Bronchial epithelial cell (primary cell): Measurements from ENCODE around the gene C10orf67. TPM values are rescaled to one million over a fixed set of nuclear protein-coding genes. Genes with fewer than 3 reads are reported as not detected.

Experiments used
- DNase-seq: peaks from one replicate; pipeline ENCODE4 v3.0.0-alpha.2; 2010; ENCODE audit warnings: low read depth
- FAIRE-seq: peaks from 2 replicates; lab custom pipeline; 2011; peaks lifted over from hg19 to GRCh38; lab: Jason Lieb, UNC
- H3K27me3 ChIP-seq: 2 replicates; pipeline ENCODE4 v1.5.1; 2011; ENCODE audit warnings: low read length; ENCODE audit not compliant: control insufficient read depth, insufficient read depth
- H3K36me3 ChIP-seq: 2 replicates; pipeline ENCODE4 v1.5.1; 2011; ENCODE audit warnings: low read length; ENCODE audit not compliant: control insufficient read depth, insufficient read depth
- H3K4me3 ChIP-seq: 2 replicates; pipeline ENCODE4 v1.5.1; 2011; ENCODE audit warnings: mild to moderate bottlenecking, low read depth, low read length, control low read depth
- total RNA-seq: library from RNA; depleted of rRNA; stranded (reverse); fragments of >200 nt; gene quantifications from 2 replicates; pipeline ENCODE4 v1.2.1, GENCODE V29; 2014
- TF ChIP-seq, protein P1 (sequence below): IDR thresholded peaks from 2 replicates; pipeline ENCODE4 v1.5.1; 2011; ENCODE audit warnings: mild to moderate bottlenecking, moderate library complexity, low read length, control low read depth, inconsistent platforms; ENCODE audit not compliant: insufficient read depth, severe bottlenecking

The C10orf67 gene
- total RNA-seq, 1 donor from 2014 or later = not detected

DNA sequence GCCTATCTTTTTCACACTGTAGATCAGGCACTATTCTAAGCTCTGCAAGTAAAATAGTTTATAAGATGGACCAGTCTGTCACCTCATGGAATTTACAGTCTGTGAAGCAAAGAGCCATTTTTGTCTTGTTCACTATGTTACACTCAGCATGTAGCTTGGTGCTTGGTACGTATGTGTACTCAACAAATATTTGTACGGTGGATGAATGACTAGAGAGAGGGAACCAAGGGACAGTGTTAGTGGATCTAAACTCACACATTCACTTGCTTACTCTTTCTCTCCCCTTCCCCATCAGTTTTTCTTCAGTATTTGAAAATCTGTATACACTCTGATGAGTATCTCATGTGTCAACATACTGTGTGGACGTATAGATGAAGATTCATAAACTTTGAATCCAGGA, 106.6 kb downstream of the C10orf67 start:
- no peak for FAIRE-seq
- Histone ChIP-seq H3K4me3 (no peak overlapping the region), H3K36me3 (no peaks in the 10 kb centered on the region), H3K27me3 (no peaks in the 10 kb centered on the region)
- no peak for DNase-seq
- TF ChIP-seq, protein P1, sequence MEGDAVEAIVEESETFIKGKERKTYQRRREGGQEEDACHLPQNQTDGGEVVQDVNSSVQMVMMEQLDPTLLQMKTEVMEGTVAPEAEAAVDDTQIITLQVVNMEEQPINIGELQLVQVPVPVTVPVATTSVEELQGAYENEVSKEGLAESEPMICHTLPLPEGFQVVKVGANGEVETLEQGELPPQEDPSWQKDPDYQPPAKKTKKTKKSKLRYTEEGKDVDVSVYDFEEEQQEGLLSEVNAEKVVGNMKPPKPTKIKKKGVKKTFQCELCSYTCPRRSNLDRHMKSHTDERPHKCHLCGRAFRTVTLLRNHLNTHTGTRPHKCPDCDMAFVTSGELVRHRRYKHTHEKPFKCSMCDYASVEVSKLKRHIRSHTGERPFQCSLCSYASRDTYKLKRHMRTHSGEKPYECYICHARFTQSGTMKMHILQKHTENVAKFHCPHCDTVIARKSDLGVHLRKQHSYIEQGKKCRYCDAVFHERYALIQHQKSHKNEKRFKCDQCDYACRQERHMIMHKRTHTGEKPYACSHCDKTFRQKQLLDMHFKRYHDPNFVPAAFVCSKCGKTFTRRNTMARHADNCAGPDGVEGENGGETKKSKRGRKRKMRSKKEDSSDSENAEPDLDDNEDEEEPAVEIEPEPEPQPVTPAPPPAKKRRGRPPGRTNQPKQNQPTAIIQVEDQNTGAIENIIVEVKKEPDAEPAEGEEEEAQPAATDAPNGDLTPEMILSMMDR = no peak

- TF ChIP-seq, protein P1 = no peak
- Histone ChIP-seq H3K36me3 (no peaks in the 10 kb centered on the region), H3K4me3 (no peak overlapping the region), H3K27me3 (no peaks in the 10 kb centered on the region)
- FAIRE-seq = no peak
- DNase-seq = no peak
Measured at GRCh38 chr10:23230582-23230981, 114.0 kb downstream of the C10orf67 start.

DNA sequence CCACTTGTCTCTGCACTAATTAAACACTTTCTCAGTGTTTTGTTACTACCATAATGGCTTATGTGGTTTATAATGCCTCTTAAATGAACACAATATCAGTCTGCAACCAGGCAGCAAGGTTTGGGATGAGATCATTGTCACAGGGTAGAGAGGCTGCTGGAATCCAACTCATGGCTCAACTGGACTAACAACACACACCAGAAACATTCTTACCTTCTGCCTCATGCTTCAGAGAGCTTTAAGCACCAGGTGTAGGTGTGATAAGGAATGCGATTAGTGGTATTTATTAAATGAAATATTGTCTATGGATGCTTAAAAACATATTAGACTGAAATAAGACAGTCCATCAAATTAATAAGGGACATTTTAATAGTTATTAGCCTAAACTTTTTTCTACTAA, 127.1 kb downstream of the C10orf67 start:
- H3K4me3 ChIP-seq = no peak overlapping the region
- no peaks in the 10 kb centered on the region for H3K36me3 ChIP-seq
- FAIRE-seq (no peak), DNase-seq (peak; percentile 3)
- TF ChIP-seq, protein P1 = no peak
- H3K27me3 ChIP-seq = no peaks in the 10 kb centered on the region

DNA sequence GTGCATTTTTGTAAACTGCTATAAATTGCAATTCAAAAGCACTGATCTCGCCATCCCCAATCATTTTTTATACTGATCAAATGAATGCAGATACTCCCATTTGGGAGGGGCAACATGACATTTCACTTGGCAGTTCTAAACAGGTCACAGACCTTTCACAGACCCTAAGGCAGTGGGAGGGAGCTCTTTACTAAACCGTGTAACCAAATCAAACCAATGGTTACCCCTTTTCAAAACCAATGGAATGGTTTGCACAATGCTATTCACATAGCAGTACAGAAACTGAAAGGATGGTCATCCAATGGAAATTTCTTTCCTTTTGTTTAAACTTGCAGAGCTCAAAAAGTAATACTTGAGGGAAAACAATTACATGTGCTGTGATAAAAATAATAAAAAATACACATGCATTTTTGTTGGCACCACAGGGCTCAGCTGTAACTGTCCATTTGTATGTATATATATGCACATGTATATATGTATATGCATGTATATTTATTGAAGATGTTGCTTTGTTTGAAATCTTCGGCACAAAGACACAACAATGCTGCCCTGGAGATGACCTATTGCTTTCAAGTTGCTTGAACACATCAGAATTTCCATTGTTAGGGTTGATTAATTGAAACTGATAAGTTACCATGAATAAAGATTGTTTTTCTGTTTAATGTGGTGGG, 138.5 kb downstream of the C10orf67 start:
- TF ChIP-seq, protein P1 = no peak
- FAIRE-seq = no peak
- Histone ChIP-seq H3K4me3 (no peak overlapping the region), H3K27me3 (peaks cover 8% of the 10 kb centered on the region), H3K36me3 (no peaks in the 10 kb centered on the region)
- no peak for DNase-seq

DNA sequence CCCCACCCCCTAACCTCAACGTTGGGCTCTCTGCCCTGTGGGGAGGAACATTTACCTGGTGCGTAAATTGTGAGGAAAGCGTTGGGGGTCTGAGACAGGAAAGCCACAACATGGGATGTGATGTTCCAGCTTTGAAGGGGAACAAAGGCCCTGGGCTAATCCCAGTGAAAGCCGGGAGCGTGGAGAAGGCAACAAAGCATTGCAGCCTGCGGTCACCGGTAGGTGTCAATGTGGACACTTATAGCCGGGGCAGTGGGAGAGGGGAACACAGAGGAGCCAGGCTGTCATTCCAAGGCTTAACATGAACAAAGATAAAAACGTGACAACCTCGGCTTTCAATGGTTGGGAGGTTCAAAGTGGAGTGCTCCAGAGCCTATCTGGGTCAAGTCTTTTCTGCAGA, 139.8 kb downstream of the C10orf67 start:
- no peak for FAIRE-seq
- TF ChIP-seq, protein P1 = no peak
- DNase-seq = no peak
- Histone ChIP-seq H3K4me3 (no peak overlapping the region), H3K27me3 (peaks cover 15% of the 10 kb centered on the region), H3K36me3 (no peaks in the 10 kb centered on the region)
